Measurements from ENCODE around the gene XRCC4.

GRCh38 chr5:83348281-83348780, 271.0 kb downstream of the XRCC4 start:
- TF ChIP-seq CTCF (IDR thresholded peaks at IDR 0.05) (no peak), POLR2A (IDR thresholded peaks at IDR 0.05) (no peak)
